Globus pallidus (tissue), 1 donor: ENCODE measurements around the gene TAS2R19.
"Not testable (repeated sequence)": the region's sequence is repeated elsewhere in the genome, so short reads cannot be mapped to it uniquely, and the experiment has no call there.

Experiments
- DNase-seq: peaks from one replicate; pipeline ENCODE4 v3.0.0-alpha.2; 2015; ENCODE audit warnings: low spot score

TAS2R19 gene, protein sequence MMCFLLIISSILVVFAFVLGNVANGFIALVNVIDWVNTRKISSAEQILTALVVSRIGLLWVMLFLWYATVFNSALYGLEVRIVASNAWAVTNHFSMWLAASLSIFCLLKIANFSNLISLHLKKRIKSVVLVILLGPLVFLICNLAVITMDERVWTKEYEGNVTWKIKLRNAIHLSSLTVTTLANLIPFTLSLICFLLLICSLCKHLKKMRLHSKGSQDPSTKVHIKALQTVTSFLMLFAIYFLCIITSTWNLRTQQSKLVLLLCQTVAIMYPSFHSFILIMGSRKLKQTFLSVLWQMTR

GRCh38 chr12:11022520-11022919 lies at the start of gene TAS2R19:
TAS2R19 (minus strand) TSS chr12:11022620; CDS start chr12:11022571, 49 bp downstream.
- no peak for DNase-seq

DNA sequence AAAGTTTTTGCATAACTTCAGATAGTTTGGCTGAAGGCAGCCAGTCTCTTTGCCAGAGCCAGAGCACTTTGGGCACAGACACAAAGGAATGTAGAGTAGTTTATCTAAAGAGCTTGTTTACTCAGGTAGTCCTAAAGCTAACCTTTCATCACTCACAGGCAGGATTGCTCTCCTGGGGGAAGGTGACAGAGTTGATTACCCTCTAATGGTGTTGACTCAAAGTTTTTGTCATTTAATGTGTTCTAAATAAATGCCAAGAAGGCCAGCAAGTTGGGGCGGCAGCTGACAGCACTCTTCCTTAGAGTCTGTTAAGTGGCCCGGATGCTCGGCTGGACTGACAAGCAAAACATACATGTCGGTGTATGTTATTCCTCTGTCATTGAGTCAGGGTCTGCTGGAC lies 49.0 kb upstream of the TAS2R19 start:
- no peak for DNase-seq

GRCh38 chr12:11070999-11071398 lies 48.6 kb upstream of the TAS2R19 start:
- DNase-seq, result no peak

GRCh38 chr12:11069854-11070365 lies 47.5 kb upstream of the TAS2R19 start:
- no peak for DNase-seq

DNA sequence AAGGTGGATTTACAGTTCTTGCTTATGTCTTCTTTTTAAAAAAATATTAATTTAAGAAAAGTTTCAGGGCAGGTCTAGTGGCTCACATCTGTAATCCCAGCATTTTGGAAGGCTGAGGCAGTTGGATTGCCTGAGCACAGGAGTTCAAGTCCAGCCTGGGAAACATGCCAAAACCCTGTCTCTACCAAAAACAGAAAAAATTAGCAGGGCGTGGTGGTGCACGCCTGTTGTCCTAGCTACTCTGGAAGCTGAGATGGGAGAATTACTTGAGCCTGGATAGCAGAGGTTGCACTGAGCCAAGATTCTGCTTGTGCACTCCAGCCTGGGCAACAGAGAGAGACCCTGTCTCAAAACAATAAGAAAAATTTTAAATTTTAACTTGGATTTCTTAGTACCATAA lies 45.1 kb upstream of the TAS2R19 start:
- peak; percentile 21 for DNase-seq

- DNase-seq, result not testable (repeated sequence)
Measured at GRCh38 chr12:11062194-11062593, 39.8 kb upstream of the TAS2R19 start, which contains the start of gene TAS2R46. TAS2R46 (minus strand) TSS chr12:11062294; CDS start chr12:11062294, 0 bp downstream.

- DNase-seq, result no peak
Measured at GRCh38 chr12:11059784-11060183, 37.4 kb upstream of the TAS2R19 start.

DNA sequence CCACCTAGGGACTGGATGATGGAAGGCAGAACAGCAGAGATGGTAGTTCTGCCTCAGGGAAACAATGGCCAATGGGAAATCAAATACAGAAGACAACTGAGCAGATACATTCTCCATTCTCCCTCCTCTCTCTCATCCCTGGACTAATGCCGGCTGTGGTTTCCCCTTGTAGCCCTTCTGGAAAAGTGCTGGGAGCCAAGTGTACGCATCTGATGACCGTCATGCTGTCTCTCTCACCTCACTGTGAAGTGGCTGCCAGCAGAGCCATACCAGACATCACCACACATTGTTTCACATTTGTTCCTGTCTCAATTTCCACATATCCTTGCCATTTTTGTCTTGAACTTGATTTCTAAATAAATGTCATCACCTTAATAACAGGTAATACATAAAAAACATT lies 36.6 kb upstream of the TAS2R19 start:
- DNase-seq, result no peak

DNA sequence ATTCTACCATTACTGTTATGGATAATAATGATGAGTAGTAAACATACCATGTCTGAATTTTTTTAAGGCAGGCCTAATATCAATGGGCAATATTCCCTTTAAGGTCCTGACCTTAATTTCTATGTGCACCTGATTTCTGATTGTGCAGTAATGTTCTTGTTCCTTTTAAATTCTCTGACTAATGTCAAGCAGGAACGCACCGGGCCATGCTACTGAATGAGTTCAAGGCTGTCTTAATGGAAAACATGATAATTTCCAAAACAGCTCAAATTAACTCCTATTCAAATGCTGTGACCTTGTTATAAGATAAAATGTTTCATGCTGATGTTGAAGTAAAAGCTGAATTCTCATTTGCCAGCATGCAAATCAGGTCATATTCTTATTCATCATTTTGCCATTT lies 32.9 kb upstream of the TAS2R19 start:
- no peak for DNase-seq

DNA sequence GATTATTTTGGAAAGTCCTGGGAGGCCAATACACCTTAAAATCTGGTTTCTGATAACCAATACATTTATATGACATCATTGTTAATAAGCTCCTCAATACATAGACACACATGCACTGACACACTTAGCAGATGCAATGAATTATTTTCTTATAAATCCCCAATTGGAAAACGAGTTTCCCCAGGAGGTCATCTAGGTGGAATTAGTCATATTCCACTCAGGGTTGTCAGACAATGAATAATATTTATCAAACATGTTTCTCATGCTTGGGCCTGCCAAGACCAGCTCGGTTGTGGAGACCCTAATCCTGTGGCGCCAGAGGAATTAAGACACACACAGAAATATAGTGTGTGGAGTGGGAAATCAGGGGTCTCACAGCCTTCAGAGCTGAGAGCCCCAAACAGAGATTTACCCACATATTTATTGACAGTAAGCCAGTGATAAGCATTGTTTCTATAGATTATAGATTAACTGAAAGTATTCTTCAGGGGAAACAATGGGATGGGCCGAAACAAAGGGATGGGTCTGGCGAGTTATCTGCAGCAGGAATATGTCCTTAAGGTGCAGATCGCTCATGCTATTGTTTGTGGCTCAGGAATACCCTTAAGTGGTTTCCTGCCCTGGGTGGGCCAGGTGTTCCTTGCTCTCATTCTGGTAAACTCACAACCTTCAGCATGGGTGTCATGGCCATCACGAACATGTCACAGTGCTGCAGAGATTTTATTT lies 27.5 kb upstream of the TAS2R19 start:
- DNase-seq, result not testable (repeated sequence)

GRCh38 chr12:11041366-11041765 lies 18.9 kb upstream of the TAS2R19 start:
- not testable (repeated sequence) for DNase-seq

DNA sequence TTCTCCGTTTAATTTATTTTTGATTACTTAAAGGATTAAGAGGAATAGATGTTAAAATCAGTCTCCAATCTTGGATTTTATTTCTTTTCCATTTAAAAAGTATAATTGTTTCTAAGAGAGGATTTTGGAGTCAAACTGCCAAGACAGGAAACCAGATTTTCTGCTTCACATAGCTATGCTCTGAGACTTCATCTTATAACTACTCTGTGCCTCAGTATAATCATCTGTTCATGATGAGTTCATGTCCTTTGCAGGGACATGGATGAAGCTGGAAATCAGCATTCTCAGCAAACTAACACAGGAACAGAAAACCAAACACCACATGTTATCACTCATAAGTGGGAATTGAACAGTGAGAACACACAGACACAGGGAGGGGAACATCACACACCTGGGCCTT lies 17.7 kb upstream of the TAS2R19 start:
- no peak for DNase-seq

DNA sequence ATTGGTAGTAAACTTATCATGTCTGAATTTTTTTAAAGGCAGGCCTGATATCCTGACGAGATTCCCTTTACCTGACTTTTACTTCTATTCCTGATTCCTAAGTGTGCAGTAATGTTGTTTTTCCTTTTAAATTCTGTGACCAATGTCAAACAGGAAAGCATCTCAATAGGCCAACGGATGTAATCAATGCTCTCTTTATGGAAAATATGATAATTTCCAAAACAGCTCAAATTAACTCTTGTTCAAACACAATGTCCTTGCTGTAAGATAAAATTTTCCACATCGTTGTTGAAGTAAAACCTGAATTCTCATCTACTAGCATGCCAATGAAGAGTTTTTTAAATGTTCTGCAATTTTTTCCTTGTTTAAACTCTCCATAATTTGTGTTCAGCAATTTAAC lies 16.8 kb upstream of the TAS2R19 start:
- no peak for DNase-seq

DNA sequence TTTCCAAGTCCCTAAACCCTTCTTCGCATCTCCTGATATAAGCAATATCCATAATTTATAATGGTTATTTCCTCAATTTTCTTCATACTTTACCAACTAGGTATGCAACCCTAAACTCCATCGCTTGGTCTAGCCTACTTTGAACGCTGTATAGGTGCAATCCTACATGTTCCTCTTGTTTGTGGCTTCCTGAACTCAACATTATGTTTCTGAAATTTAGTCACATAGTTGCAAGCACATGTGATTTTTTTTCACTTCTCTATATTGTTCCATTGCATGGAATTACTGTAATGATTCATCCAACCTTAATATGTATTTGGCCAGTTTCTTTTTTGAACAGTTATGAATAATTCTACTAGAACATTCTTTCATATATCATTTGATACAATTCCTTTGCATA lies 11.5 kb upstream of the TAS2R19 start:
- not testable (repeated sequence) for DNase-seq

GRCh38 chr12:11031307-11031706 lies 8.9 kb upstream of the TAS2R19 start, which contains the start of gene TAS2R31:
TAS2R31 (minus strand) TSS chr12:11031407; CDS start chr12:11031335, 72 bp downstream.
- DNase-seq, result no peak

GRCh38 chr12:11026118-11026517 lies 3.7 kb upstream of the TAS2R19 start:
- no peak for DNase-seq

DNA sequence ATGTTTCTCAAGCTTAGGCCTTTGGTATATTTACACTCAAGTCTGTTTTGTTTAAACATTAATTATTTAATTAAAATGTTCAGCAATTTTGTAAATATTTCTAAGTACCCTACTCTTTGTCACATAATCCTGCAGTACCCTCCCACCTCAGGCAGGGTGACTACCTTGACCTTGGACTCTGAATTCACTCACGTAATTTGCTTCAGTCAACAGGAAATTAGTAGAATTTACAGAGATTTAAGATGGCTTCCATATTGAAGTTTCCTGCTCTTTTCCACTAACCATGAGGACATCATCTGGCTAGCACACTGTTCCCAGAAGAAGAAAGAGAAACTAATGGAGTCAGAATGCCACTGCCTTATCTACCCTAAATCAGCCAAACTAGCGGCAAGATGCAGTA lies 967 bp upstream of the TAS2R19 start:
- DNase-seq, result no peak

- DNase-seq, result peak; percentile 88
Measured at GRCh38 chr12:11016937-11017336, 5.5 kb downstream of the TAS2R19 start.

- no peak for DNase-seq
Measured at GRCh38 chr12:11015775-11016430, 6.5 kb downstream of the TAS2R19 start.

GRCh38 chr12:11014234-11014633 lies 8.2 kb downstream of the TAS2R19 start:
- no peak for DNase-seq

DNA sequence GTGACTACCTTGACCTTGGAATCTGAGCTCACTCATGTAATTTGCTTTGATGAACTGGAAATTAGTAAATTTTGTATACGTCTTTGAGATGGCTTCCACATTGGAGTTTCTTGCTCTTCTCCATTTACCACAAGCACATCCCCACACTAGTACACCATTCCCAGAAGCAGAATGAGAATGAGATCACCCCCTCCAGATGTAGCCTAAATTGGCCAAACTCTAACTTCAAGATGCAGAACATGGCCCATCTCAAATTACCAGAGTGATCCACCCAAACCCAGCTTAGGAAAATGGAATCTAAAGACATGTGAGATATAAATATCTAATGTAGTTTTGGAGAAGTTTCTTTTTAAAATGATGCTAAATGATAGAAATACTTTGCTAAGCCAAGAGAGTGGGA lies 14.8 kb downstream of the TAS2R19 start:
- DNase-seq, result no peak

GRCh38 chr12:10998204-10998603 lies 24.2 kb downstream of the TAS2R19 start, which contains the start of gene TAS2R20:
TAS2R20 (minus strand) TSS chr12:10998304; CDS start chr12:10997875, 429 bp downstream.
- no peak for DNase-seq
